PC-9 (cell line): Measurements from ENCODE around the gene MPP2.

ENCODE experiments used
- EZH2 ChIP-seq: fragments of 200-600 bp; sonication (generic); IDR thresholded peaks from 2 replicates; pipeline ENCODE4 v1.8.0; 2017; ENCODE audit warnings: antibody characterized with exemption, low read depth
- TF ChIP-seq, protein P1 (sequence below): fragments of 200-600 bp; sonication (generic); conservative IDR thresholded peaks from 2 replicates; pipeline ENCODE4 v1.6.1; 2017; ENCODE audit warnings: mixed run types, antibody characterized with exemption, mild to moderate bottlenecking, moderate library complexity

- TF ChIP-seq, protein P1, sequence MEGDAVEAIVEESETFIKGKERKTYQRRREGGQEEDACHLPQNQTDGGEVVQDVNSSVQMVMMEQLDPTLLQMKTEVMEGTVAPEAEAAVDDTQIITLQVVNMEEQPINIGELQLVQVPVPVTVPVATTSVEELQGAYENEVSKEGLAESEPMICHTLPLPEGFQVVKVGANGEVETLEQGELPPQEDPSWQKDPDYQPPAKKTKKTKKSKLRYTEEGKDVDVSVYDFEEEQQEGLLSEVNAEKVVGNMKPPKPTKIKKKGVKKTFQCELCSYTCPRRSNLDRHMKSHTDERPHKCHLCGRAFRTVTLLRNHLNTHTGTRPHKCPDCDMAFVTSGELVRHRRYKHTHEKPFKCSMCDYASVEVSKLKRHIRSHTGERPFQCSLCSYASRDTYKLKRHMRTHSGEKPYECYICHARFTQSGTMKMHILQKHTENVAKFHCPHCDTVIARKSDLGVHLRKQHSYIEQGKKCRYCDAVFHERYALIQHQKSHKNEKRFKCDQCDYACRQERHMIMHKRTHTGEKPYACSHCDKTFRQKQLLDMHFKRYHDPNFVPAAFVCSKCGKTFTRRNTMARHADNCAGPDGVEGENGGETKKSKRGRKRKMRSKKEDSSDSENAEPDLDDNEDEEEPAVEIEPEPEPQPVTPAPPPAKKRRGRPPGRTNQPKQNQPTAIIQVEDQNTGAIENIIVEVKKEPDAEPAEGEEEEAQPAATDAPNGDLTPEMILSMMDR = no peak
- no peak for TF ChIP-seq EZH2
These were observed 64.4 kb downstream of the MPP2 start for GRCh38 chr17:43842975-43843325.
